K562 (cell line): ENCODE measurements around the gene USH2A. TPM values are rescaled to one million over a fixed set of nuclear protein-coding genes. Genes with fewer than 3 reads are reported as not detected.

Experiments used
- ATAC-seq: fragments of 200-7000 bp; cut with Tn5 transposase; 3 replicates; pipeline ENCODE4 v1.9.1; 2020; ENCODE audit warnings: moderate library complexity
- BruUV-seq: library from RNA; stranded (reverse); fragments of 400-500 nt; replicated peaks from 2 replicates; lab custom pipeline; 2021; lab: Mats Ljungman, UMichigan
- CTCF ChIA-PET: fragments of 300-600 bp; formaldehyde crosslinking; extraction: SDS; loops from one replicate; lab custom pipeline; 2021; ENCODE audit warnings: low intra/inter-chr PET ratio; lab: Yijun Ruan, JAX
- POLR2A ChIA-PET: fragments of 300-600, 350-650 bp; sonication (Branson Sonifier 250); formaldehyde crosslinking; extraction: SDS; loops from one replicate; lab custom pipeline; 2021; ENCODE audit warnings: antibody characterized with exemption, inconsistent platforms; lab: Yijun Ruan, JAX
- DNase-seq, 4 experiments: peaks; one replicate each; pipeline versions ENCODE4 v3.0.0 to v3.0.0-alpha.2; 2011 to 2018; ENCODE audit warnings: low spot score in 3 of 4, mixed read lengths in 3 of 4; ENCODE audit errors: extremely low read depth in 1 of 4
- FAIRE-seq: peaks from 2 replicates; lab custom pipeline; 2011; peaks lifted over from hg19 to GRCh38; lab: Jason Lieb, UNC
- H2AFZ ChIP-seq: 2 replicates; pipeline ENCODE4 v1.6.0; 2011; ENCODE audit warnings: low read depth, low read length, control low read depth, inconsistent platforms
- H3K27ac ChIP-seq: fragments of 200-600 bp; 3 replicates; pipeline ENCODE4 v1.8.0; 2011; ENCODE audit warnings: low read depth, mild to moderate bottlenecking, control low read depth, inconsistent platforms, low read length, moderate library complexity, mixed read lengths; ENCODE audit errors: extremely low read depth
- H3K27me3 ChIP-seq, 2 experiments: fragments of 300-600 bp in 1 of 2; 2 replicates in 1 of 2; 3 replicates in 1 of 2; pipeline versions ENCODE4 v1.6.0 to v1.8.0; 2011; ENCODE audit warnings: inconsistent platforms in 2 of 2, low read length in 2 of 2, mild to moderate bottlenecking in 1 of 2, mixed read lengths in 1 of 2, moderate library complexity in 1 of 2; ENCODE audit not compliant: control insufficient read depth in 2 of 2, insufficient read depth in 2 of 2
- H3K36me3 ChIP-seq: fragments of 300-600 bp; 3 replicates; pipeline ENCODE4 v1.8.0; 2011; ENCODE audit warnings: mild to moderate bottlenecking, low read length, inconsistent platforms; ENCODE audit not compliant: control insufficient read depth, insufficient read depth
- H3K4me1 ChIP-seq, 2 experiments: fragments of 200-600 bp in 1 of 2; replicated peaks in 1 of 2; 2 replicates in 1 of 2; 3 replicates in 1 of 2; pipeline versions ENCODE4 v1.5.1 to v1.8.0; 2011; ENCODE audit warnings: inconsistent platforms in 2 of 2, low read length in 2 of 2, mild to moderate bottlenecking in 1 of 2, mixed read lengths in 1 of 2, moderate library complexity in 1 of 2; ENCODE audit not compliant: control insufficient read depth in 2 of 2, insufficient read depth in 2 of 2
- H3K4me2 ChIP-seq: 2 replicates; pipeline ENCODE4 v1.6.1; 2011; ENCODE audit warnings: low read length, control low read depth, inconsistent platforms, mixed read lengths; ENCODE audit not compliant: insufficient read depth
- H3K4me3 ChIP-seq: fragments of 200-600 bp; sonication (generic), shearing (Covaris generic); 2 replicates; pipeline ENCODE4 v1.5.1; 2016; ENCODE audit warnings: control low read depth, inconsistent platforms
- H3K79me2 ChIP-seq: fragments of 200-600 bp; 3 replicates; pipeline ENCODE4 v1.8.0; 2011; ENCODE audit warnings: low read length, inconsistent platforms; ENCODE audit not compliant: control insufficient read depth, insufficient read depth
- H3K9ac ChIP-seq, 2 experiments: 2 replicates each; pipeline versions ENCODE4 v1.6.0 to v1.6.1; 2011; ENCODE audit warnings: low read depth in 2 of 2, low read length in 2 of 2, control low read depth in 1 of 2, inconsistent platforms in 1 of 2, mild to moderate bottlenecking in 1 of 2, mixed read lengths in 1 of 2; ENCODE audit not compliant: insufficient read depth in 1 of 2
- H3K9me1 ChIP-seq: one replicate; pipeline ENCODE4 v1.6.0; 2011; ENCODE audit warnings: inconsistent platforms, mild to moderate bottlenecking, low read length, moderate library complexity; ENCODE audit not compliant: control insufficient read depth, insufficient read depth
- H3K9me3 ChIP-seq: replicated peaks from 2 replicates; pipeline ENCODE4 v1.5.1; 2011; ENCODE audit warnings: low read depth, low read length, inconsistent platforms; ENCODE audit not compliant: control insufficient read depth, insufficient read depth
- H4K20me1 ChIP-seq: replicated peaks from 2 replicates; pipeline ENCODE4 v1.6.1; 2011; ENCODE audit warnings: low read length, inconsistent platforms, mixed read lengths; ENCODE audit not compliant: control insufficient read depth, insufficient read depth
- ASH1L ChIP-seq: fragments of 450-650 bp; IDR thresholded peaks from 2 replicates; pipeline ENCODE4 v1.6.1; 2018; ENCODE audit warnings: borderline replicate concordance, mild to moderate bottlenecking, low read depth; ENCODE audit not compliant: partially characterized antibody
- BRF1 ChIP-seq: IDR thresholded peaks from 3 replicates; pipeline ENCODE4 v1.6.1; 2011; ENCODE audit warnings: borderline replicate concordance, mild to moderate bottlenecking; ENCODE audit not compliant: insufficient read length; ENCODE audit errors: extremely low read depth
- DDX20 ChIP-seq: fragments of 450-650 bp; IDR thresholded peaks from 2 replicates; pipeline ENCODE4 v1.6.1; 2016; ENCODE audit warnings: missing genetic modification characterization, low read depth, mild to moderate bottlenecking, missing compliant biosample characterization, moderate library complexity
- GABPB2 ChIP-seq: fragments of 250-450 bp; sonication (Bioruptor Pico); conservative IDR thresholded peaks from 2 replicates; pipeline ENCODE4 v1.5.1; 2021; ENCODE audit warnings: mild to moderate bottlenecking
- HEY1 ChIP-seq: fragments of 250-450 bp; sonication (Bioruptor Pico); IDR thresholded peaks from 2 replicates; pipeline ENCODE4 v1.5.0; 2020; ENCODE audit warnings: mild to moderate bottlenecking, moderate library complexity, borderline replicate concordance
- KLF16 ChIP-seq: IDR thresholded peaks from 2 replicates; pipeline ENCODE4 v1.6.1; 2016; ENCODE audit warnings: antibody characterized with exemption
- MIER1 ChIP-seq: fragments of 450-650 bp; IDR thresholded peaks from 2 replicates; pipeline ENCODE4 v1.6.1; 2016; ENCODE audit warnings: antibody characterized with exemption, mild to moderate bottlenecking, low read depth
- MTF1 ChIP-seq: fragments of 250-450 bp; sonication (Bioruptor Pico); IDR thresholded peaks from 2 replicates; pipeline ENCODE4 v1.9.0; 2021; ENCODE audit warnings: moderate library complexity, mild to moderate bottlenecking, inconsistent platforms, borderline replicate concordance
- POLR3G ChIP-seq: IDR thresholded peaks from 2 replicates; pipeline ENCODE4 v1.6.1; 2011; ENCODE audit not compliant: insufficient read length, insufficient replicate concordance; ENCODE audit errors: extremely low read depth
- SP1 ChIP-seq: sonication (generic); formaldehyde crosslinking; IDR thresholded peaks from 2 replicates; pipeline ENCODE4 v1.8.1; 2022; ENCODE audit warnings: mild to moderate bottlenecking, missing genetic modification reagents
- TBP ChIP-seq: optimal IDR thresholded peaks from 2 replicates; pipeline ENCODE3; 2011; ENCODE audit warnings: low read depth, low read length, improper control_type of control experiment
- ZNF212 ChIP-seq: fragments of 450-650 bp; formaldehyde crosslinking; IDR thresholded peaks from 2 replicates; pipeline ENCODE4 v1.4.0; 2020; ENCODE audit warnings: mild to moderate bottlenecking
- ZNF311 ChIP-seq: fragments of 250-450 bp; sonication (Bioruptor Pico); IDR thresholded peaks from 2 replicates; pipeline ENCODE4 v1.4.0; 2020; ENCODE audit warnings: mild to moderate bottlenecking, moderate library complexity
- ZNF41 ChIP-seq: fragments of 250-450 bp; sonication (Bioruptor Pico); conservative IDR thresholded peaks from 2 replicates; pipeline ENCODE4 v1.4.0; 2020; ENCODE audit warnings: mild to moderate bottlenecking
- ZSCAN29 ChIP-seq: fragments of 450-650 bp; IDR thresholded peaks from 2 replicates; pipeline ENCODE4 v1.6.1; 2017
- WGBS: fragments of 100-300 bp; shearing (Covaris generic); methylation state at CpG from one replicate; pipeline ENCODE4 v1.1.6; 2016; ENCODE audit warnings: low coverage, mixed read lengths; ENCODE audit not compliant: insufficient coverage; ENCODE audit errors: missing lambda C conversion rate; 5-methylcytosine and 5-hydroxymethylcytosine counted together
- in situ Hi-C: fragments of 300-500 bp; cut with MboI; formaldehyde crosslinking; loops from 4 replicates; pipeline ENCODE4 v1.15.0; 2018; ENCODE audit warnings: inconsistent platforms, mixed read lengths
- intact Hi-C: fragments of 100-400 bp; cut with micrococcal nuclease; formaldehyde crosslinking; loops from 2 replicates; pipeline ENCODE4 v1.14.2; 2022
- polyA plus RNA-seq, 8 experiments: library from polyadenylated mRNA; depleted of rRNA in 4 of 8; stranded (reverse) in 5 of 8; unstranded in 3 of 8; fragments of >200 nt; fragmentation: Nextera tagmentation in 2 of 8; fragmentation: Illumina TruSeq in 1 of 8; extraction: Ambion mirVana in 2 of 8; extraction: Trizol in 1 of 8; gene quantifications; 2 replicates each; pipeline versions ENCODE4 v1.2.1 to v1.2.3, GENCODE V29; 2011 to 2014; ENCODE audit warnings: inconsistent platforms in 1 of 8, missing spikeins in 1 of 8
- total RNA-seq, 7 experiments: library from RNA; depleted of rRNA in 6 of 7; stranded (reverse); fragments of >200 nt in 6 of 7; fragmentation: Illumina TruSeq in 2 of 7; extraction: Trizol in 2 of 7; gene quantifications; 2 replicates each; pipeline versions ENCODE4 v1.2.1 to v1.2.3, GENCODE V29; 2011 to 2021; ENCODE audit warnings: low replicate concordance in 1 of 7

Gene USH2A
- total and polyA plus RNA-seq, 9 of the 15 experiments (the other 6 are each of a cell fraction or from before 2014, with no cell fraction given): under 0.01 TPM; not detected in 7

- Histone ChIP-seq H3K36me3 (no peaks in the 10 kb centered on the region), H4K20me1 (no peaks in the 10 kb centered on the region), H3K79me2 (no peaks in the 10 kb centered on the region), H3K9me3 (peaks cover 3% of the 10 kb centered on the region; the same call in 1 of the 2 replicates), H3K4me3 (no peak overlapping the region), H3K27ac (no peak overlapping the region), H3K9ac (no peak overlapping the region), H3K4me1 (no peaks in the 10 kb centered on the region), H2AFZ (no peak overlapping the region), H3K27me3 (no peaks in the 10 kb centered on the region), H3K9me1 (no peaks in the 10 kb centered on the region), H3K4me2 (no peak overlapping the region)
- FAIRE-seq (no peak), ATAC-seq (no peak), DNase-seq (no peak)
- in situ Hi-C loops: no loop called here
- ChIA-PET POLR2A (no interaction called here), CTCF (no interaction called here)
- 4% methylated on average over 2 of the region's 2 CpGs for WGBS
- TF ChIP-seq DDX20 (tag): no peak
- no peak for TF ChIP-seq SP1 (CRISPR knock-in tag)
- no peak for TF ChIP-seq TBP
- TF ChIP-seq MIER1: no peak
- TF ChIP-seq ZNF212 (CRISPR knock-in tag): no peak
- no peak for TF ChIP-seq ZSCAN29
- no peak for TF ChIP-seq MTF1 (CRISPR knock-in tag)
- TF ChIP-seq ZNF41: no peak
- no peak for TF ChIP-seq KLF16
- no peak for TF ChIP-seq GABPB2 (CRISPR knock-in tag)
- TF ChIP-seq BRF1: no peak
- TF ChIP-seq ASH1L: no peak
- no peak for TF ChIP-seq POLR3G
- no peak for TF ChIP-seq ZNF311 (CRISPR knock-in tag)
- no peak for TF ChIP-seq HEY1 (CRISPR knock-in tag)
- BruUV-seq: no TSS peak
- intact Hi-C loops: no loop called here
Measured at GRCh38 chr1:216330262-216330661, 93.0 kb downstream of the USH2A start.
